ENCODE data around the gene PPP1R3D. TPM values are rescaled to one million over a fixed set of nuclear protein-coding genes. Genes with fewer than 3 reads are reported as not detected.

PPP1R3D gene
- total and polyA plus RNA-seq, 2 of the 8 experiments (the other 6 are each of a cell fraction or from before 2014, with no cell fraction given) = 1.4 to 3.9 TPM

DNA sequence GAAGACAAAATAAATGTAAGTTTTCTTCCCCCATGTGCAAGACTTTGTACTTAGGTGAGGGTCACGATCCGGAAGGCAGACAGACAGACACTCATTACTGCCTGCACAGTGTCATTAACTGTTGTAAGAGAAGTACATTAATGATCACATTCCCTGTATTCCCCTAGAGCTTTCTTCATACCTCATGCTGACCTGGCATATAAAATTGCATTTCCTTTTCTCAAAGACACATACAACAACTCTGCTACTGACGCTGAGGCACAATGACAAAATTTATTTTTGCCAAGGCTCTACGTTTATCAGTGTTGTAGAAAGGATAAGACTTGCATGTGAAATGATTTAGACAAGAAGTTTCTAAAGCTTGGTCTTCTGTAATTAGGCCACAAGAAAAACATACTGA is 3.7 kb downstream of the PPP1R3D start:
- no peak overlapping the region for H3K4ac ChIP-seq (replicated peaks; ENCODE audit: insufficient read length, low read depth, low read length)
- H2BK120ac ChIP-seq (replicated peaks; ENCODE audit: low read depth, low read length) = no peak overlapping the region
- peaks cover 9 to 38% (median 30%) of the 10 kb centered on the region in 4 experiments for H3K27me3 ChIP-seq (replicated peaks in 1 of 4; ENCODE audit: control insufficient read depth in 3 of 4, extremely low read depth in 1 of 4, insufficient read depth in 3 of 4, low read length in 3 of 4)
- H2BK5ac ChIP-seq (ENCODE audit: low read depth, low read length) = no peak overlapping the region
- H4K20me1 ChIP-seq (replicated peaks in 1 of 2; ENCODE audit: control insufficient read depth in 1 of 2, insufficient read depth in 2 of 2, low read length in 2 of 2) = peaks cover 0 to 7% of the 10 kb centered on the region in 2 experiments
- no peak overlapping the region for H2AFZ ChIP-seq (ENCODE audit: low read length)
- H3K4me3 ChIP-seq (ENCODE audit: extremely low read depth in 1 of 4, insufficient read depth in 2 of 4, low read depth in 3 of 4, low read length in 4 of 4) = no peak overlapping the region
- peaks cover 0 to 13% (median 0%) of the 10 kb centered on the region in 4 experiments; a peak in 2 of 8 replicates for H3K36me3 ChIP-seq (ENCODE audit: control insufficient read depth in 2 of 4, insufficient read depth in 4 of 4, low read length in 3 of 4)
- no peak overlapping the region for H4K5ac ChIP-seq (ENCODE audit: insufficient read length, low read depth, low read length)
- H3K14ac ChIP-seq (ENCODE audit: insufficient read length) = no peak overlapping the region
- CTCF ChIA-PET (ENCODE audit: partially characterized antibody) = interaction anchor here (1.1 to 3.5 kb wide), 5 partner anchors 9 to 825 kb away, joined by 3 to 23 read pairs (median 3); no protein-coding TSS in a partner anchor
- H3K79me2 ChIP-seq (ENCODE audit: control insufficient read depth in 1 of 2, insufficient read depth in 2 of 2, low read length in 2 of 2) = no peaks in the 10 kb centered on the region; a peak in 1 of 4 replicates
- WGBS, 2 experiments (ENCODE audit: extremely low coverage in 1 of 2, insufficient coverage in 1 of 2, insufficient read length in 1 of 2, insufficient replicate concordance in 2 of 2, low coverage in 1 of 2, low lambda C conversion rate in 2 of 2, missing lambda C conversion rate in 1 of 2) = 93% methylated on average over 4 of the region's 4 CpGs; no CpG with 5 or more reads in 1 of the 2 experiments
- H2BK20ac ChIP-seq (ENCODE audit: low read length) = no peak overlapping the region
- H4K91ac ChIP-seq (replicated peaks; ENCODE audit: insufficient read length, low read length) = no peak overlapping the region
- no peaks in the 10 kb centered on the region for H3K79me1 ChIP-seq (ENCODE audit: low read depth, low read length)
- H2BK12ac ChIP-seq (ENCODE audit: low read depth, low read length) = no peak overlapping the region
- POLR2A ChIA-PET (ENCODE audit: partially characterized antibody) = no interaction called here
- H2AK5ac ChIP-seq (ENCODE audit: low read depth, low read length) = no peak overlapping the region
- H3K23me2 ChIP-seq (ENCODE audit: low read depth, low read length) = peaks cover 18% of the 10 kb centered on the region
- H3K4me2 ChIP-seq (ENCODE audit: insufficient read depth in 1 of 2, low read depth in 2 of 2, low read length in 2 of 2) = no peak overlapping the region
- H2BK15ac ChIP-seq (ENCODE audit: low read length) = no peak overlapping the region
- peaks cover 0 to 4% (median 2%) of the 10 kb centered on the region in 4 experiments; a peak in 4 of 7 replicates for H3K4me1 ChIP-seq (replicated peaks in 1 of 4; ENCODE audit: control insufficient read depth in 3 of 4, insufficient read depth in 4 of 4, low read length in 3 of 4)
- DNase-seq (ENCODE audit: low read depth in 1 of 2, low spot score in 2 of 2) = no peak
- no peak overlapping the region for H3K23ac ChIP-seq (ENCODE audit: insufficient read length)
- TF ChIP-seq TEAD4 (IDR thresholded peaks at IDR 0.05; ENCODE audit: low read depth, low read length) = no peak
- TF ChIP-seq, protein P1, sequence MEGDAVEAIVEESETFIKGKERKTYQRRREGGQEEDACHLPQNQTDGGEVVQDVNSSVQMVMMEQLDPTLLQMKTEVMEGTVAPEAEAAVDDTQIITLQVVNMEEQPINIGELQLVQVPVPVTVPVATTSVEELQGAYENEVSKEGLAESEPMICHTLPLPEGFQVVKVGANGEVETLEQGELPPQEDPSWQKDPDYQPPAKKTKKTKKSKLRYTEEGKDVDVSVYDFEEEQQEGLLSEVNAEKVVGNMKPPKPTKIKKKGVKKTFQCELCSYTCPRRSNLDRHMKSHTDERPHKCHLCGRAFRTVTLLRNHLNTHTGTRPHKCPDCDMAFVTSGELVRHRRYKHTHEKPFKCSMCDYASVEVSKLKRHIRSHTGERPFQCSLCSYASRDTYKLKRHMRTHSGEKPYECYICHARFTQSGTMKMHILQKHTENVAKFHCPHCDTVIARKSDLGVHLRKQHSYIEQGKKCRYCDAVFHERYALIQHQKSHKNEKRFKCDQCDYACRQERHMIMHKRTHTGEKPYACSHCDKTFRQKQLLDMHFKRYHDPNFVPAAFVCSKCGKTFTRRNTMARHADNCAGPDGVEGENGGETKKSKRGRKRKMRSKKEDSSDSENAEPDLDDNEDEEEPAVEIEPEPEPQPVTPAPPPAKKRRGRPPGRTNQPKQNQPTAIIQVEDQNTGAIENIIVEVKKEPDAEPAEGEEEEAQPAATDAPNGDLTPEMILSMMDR (IDR thresholded peaks at IDR 0.05; ENCODE audit: control extremely low read depth in 1 of 3, insufficient read depth in 1 of 3, low read depth in 1 of 3, low read length in 3 of 3) = no peak
- TF ChIP-seq CBX8 (IDR thresholded peaks at IDR 0.05; ENCODE audit: borderline replicate concordance, low read depth, low read length) = no peak
- TF ChIP-seq, protein P2, sequence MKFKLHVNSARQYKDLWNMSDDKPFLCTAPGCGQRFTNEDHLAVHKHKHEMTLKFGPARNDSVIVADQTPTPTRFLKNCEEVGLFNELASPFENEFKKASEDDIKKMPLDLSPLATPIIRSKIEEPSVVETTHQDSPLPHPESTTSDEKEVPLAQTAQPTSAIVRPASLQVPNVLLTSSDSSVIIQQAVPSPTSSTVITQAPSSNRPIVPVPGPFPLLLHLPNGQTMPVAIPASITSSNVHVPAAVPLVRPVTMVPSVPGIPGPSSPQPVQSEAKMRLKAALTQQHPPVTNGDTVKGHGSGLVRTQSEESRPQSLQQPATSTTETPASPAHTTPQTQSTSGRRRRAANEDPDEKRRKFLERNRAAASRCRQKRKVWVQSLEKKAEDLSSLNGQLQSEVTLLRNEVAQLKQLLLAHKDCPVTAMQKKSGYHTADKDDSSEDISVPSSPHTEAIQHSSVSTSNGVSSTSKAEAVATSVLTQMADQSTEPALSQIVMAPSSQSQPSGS (IDR thresholded peaks at IDR 0.05; ENCODE audit: low read length) = no peak
- TF ChIP-seq TCF12 (IDR thresholded peaks at IDR 0.05; ENCODE audit: low read depth, low read length) = no peak
- H3K27ac ChIP-seq (ENCODE audit: low read depth, low read length) = no peak overlapping the region
- H3K18ac ChIP-seq (ENCODE audit: extremely low read depth, low read length) = no peak overlapping the region
- peaks cover 5 to 19% of the 10 kb centered on the region in 2 experiments; a peak in 3 of 4 replicates for H3K9me3 ChIP-seq (ENCODE audit: insufficient read depth in 2 of 2, low read depth in 1 of 2, low read length in 1 of 2)
- no peak overlapping the region for H4K8ac ChIP-seq (ENCODE audit: extremely low read depth, insufficient read depth, low read length)
- H3K9ac ChIP-seq (replicated peaks in 1 of 4; ENCODE audit: extremely low read depth in 1 of 4, low read depth in 3 of 4, low read length in 3 of 4) = no peak overlapping the region
- H3K56ac ChIP-seq (replicated peaks; ENCODE audit: insufficient read length, low read depth, low read length) = no peak overlapping the region
- FAIRE-seq = no peak

All from H1 (cell line).